SK-N-SH (cell line): Measurements from ENCODE around the gene USP40. TPM values are rescaled to one million over a fixed set of nuclear protein-coding genes. Genes with fewer than 3 reads are reported as not detected.

Experiments used
- CTCF ChIA-PET: fragments of 300-600, 350-600 bp; formaldehyde crosslinking; extraction: SDS; loops from one replicate; lab custom pipeline; 2021; lab: Yijun Ruan, JAX
- POLR2A ChIA-PET: fragments of 350-600 bp; sonication (Branson Sonifier 250); formaldehyde crosslinking; extraction: SDS; loops from one replicate; lab custom pipeline; 2020; ENCODE audit warnings: antibody characterized with exemption, inconsistent platforms; lab: Yijun Ruan, JAX
- DNase-seq: peaks from one replicate; pipeline ENCODE4 v3.0.0; 2012
- H2AFZ ChIP-seq: fragments of 200-600 bp; sonication (generic); 2 replicates; pipeline ENCODE4 v1.8.1; 2016; ENCODE audit warnings: antibody characterized with exemption, mild to moderate bottlenecking, low read depth
- H3F3A ChIP-seq: fragments of 200-600 bp; sonication (generic); replicated peaks from 2 replicates; pipeline ENCODE3; 2016; ENCODE audit warnings: antibody characterized with exemption, mild to moderate bottlenecking; ENCODE audit not compliant: insufficient read depth
- H3K27ac ChIP-seq, 2 experiments: fragments of 200-500 bp in 1 of 2; fragments of 200-600 bp in 1 of 2; sonication (Bioruptor generic) in 1 of 2; sonication (generic), shearing (Covaris generic) in 1 of 2; 2 replicates each; pipeline versions ENCODE4 v1.5.1 to v1.6.1; 2014 to 2016; ENCODE audit warnings: low read depth in 2 of 2, inconsistent platforms in 1 of 2, low read length in 1 of 2, mild to moderate bottlenecking in 1 of 2, mixed read lengths in 1 of 2
- H3K27me3 ChIP-seq: fragments of 200-600 bp; sonication (generic), shearing (Covaris generic); 2 replicates; pipeline ENCODE4 v1.6.1; 2016; ENCODE audit warnings: mixed run types; ENCODE audit not compliant: insufficient read depth
- H3K36me3 ChIP-seq, 2 experiments: fragments of 200-500 bp in 1 of 2; fragments of 200-600 bp in 1 of 2; sonication (Bioruptor generic) in 1 of 2; sonication (generic) in 1 of 2; replicated peaks in 1 of 2; 2 replicates each; pipeline versions ENCODE3 to v1.5.1; 2014 to 2016; ENCODE audit warnings: low read length in 1 of 2, mild to moderate bottlenecking in 1 of 2; ENCODE audit not compliant: insufficient read depth in 2 of 2, control insufficient read depth in 1 of 2
- H3K4me1 ChIP-seq, 2 experiments: fragments of 200-500 bp in 1 of 2; fragments of 200-600 bp in 1 of 2; sonication (Bioruptor generic) in 1 of 2; sonication (generic), shearing (Covaris generic) in 1 of 2; 2 replicates each; pipeline versions ENCODE4 v1.5.1 to v1.6.1; 2014 to 2016; ENCODE audit warnings: low read depth in 1 of 2, low read length in 1 of 2, mixed run types in 1 of 2; ENCODE audit not compliant: insufficient read depth in 2 of 2, control insufficient read depth in 1 of 2
- H3K4me2 ChIP-seq: fragments of 200-600 bp; sonication (generic), shearing (Covaris generic); 2 replicates; pipeline ENCODE4 v1.6.1; 2017; ENCODE audit warnings: mixed run types
- H3K4me3 ChIP-seq, 2 experiments: fragments of 200-500 bp in 1 of 2; fragments of 200-600 bp in 1 of 2; sonication (Bioruptor generic) in 1 of 2; sonication (generic), shearing (Covaris generic) in 1 of 2; 2 replicates each; pipeline versions ENCODE4 v1.5.1 to v1.8.1; 2014 to 2016; ENCODE audit warnings: low read depth in 2 of 2, inconsistent platforms in 1 of 2, low read length in 1 of 2, mild to moderate bottlenecking in 1 of 2, mixed read lengths in 1 of 2, moderate library complexity in 1 of 2
- H3K79me2 ChIP-seq: fragments of 200-600 bp; sonication (generic); 2 replicates; pipeline ENCODE4 v1.8.1; 2017; ENCODE audit warnings: mild to moderate bottlenecking; ENCODE audit not compliant: insufficient read depth
- H3K9ac ChIP-seq: fragments of 200-600 bp; sonication (generic); 2 replicates; pipeline ENCODE4 v1.6.1; 2017; ENCODE audit warnings: mixed run types
- H3K9me2 ChIP-seq: fragments of 200-600 bp; sonication (generic); 2 replicates; pipeline ENCODE4 v1.6.1; 2017; ENCODE audit warnings: mixed run types
- H3K9me3 ChIP-seq: fragments of 200-600 bp; sonication (generic); 2 replicates; pipeline ENCODE4 v1.6.1; 2017; ENCODE audit warnings: mixed run types, mild to moderate bottlenecking, moderate library complexity
- H4K20me1 ChIP-seq: fragments of 200-600 bp; sonication (generic); 2 replicates; pipeline ENCODE4 v1.6.1; 2017; ENCODE audit warnings: mild to moderate bottlenecking, mixed run types; ENCODE audit not compliant: insufficient read depth
- ELF1 ChIP-seq: IDR thresholded peaks from 2 replicates; pipeline ENCODE4 v1.4.0; 2012
- FOSL2 ChIP-seq: IDR thresholded peaks from 2 replicates; pipeline ENCODE4 v1.4.0; 2012; ENCODE audit warnings: low read depth, mild to moderate bottlenecking, moderate library complexity, borderline replicate concordance
- JUND ChIP-seq: IDR thresholded peaks from 2 replicates; pipeline ENCODE4 v1.4.0; 2012
- NFIC ChIP-seq: IDR thresholded peaks from 2 replicates; pipeline ENCODE4 v1.4.0; 2012; ENCODE audit warnings: borderline replicate concordance
- NRF1 ChIP-seq: IDR thresholded peaks from 2 replicates; pipeline ENCODE4 v1.6.1; 2012; ENCODE audit warnings: low read depth, mild to moderate bottlenecking, low read length
- PBX3 ChIP-seq: IDR thresholded peaks from 2 replicates; pipeline ENCODE4; 2012
- POLR2AphosphoS5 ChIP-seq: IDR thresholded peaks from 2 replicates; pipeline ENCODE4 v1.6.1; 2012; ENCODE audit warnings: low read depth, low read length
- RAD21 ChIP-seq: IDR thresholded peaks from 2 replicates; pipeline ENCODE4 v1.6.1; 2012; ENCODE audit warnings: mild to moderate bottlenecking, low read length
- RCOR1 ChIP-seq: fragments of 150-350 bp; IDR thresholded peaks from 2 replicates; pipeline ENCODE4 v1.6.1; 2017; ENCODE audit warnings: antibody characterized with exemption, low read length
- REST ChIP-seq: IDR thresholded peaks from 2 replicates; pipeline ENCODE4 v1.6.1; 2012; ENCODE audit warnings: mild to moderate bottlenecking, low read depth, low read length, moderate library complexity
- RFX5 ChIP-seq: IDR thresholded peaks from 2 replicates; pipeline ENCODE4 v1.6.1; 2012; ENCODE audit warnings: mild to moderate bottlenecking, improper control_type of control experiment, low read length
- RXRA ChIP-seq: IDR thresholded peaks from 2 replicates; pipeline ENCODE4 v1.4.0; 2012; ENCODE audit warnings: low read depth, mild to moderate bottlenecking, borderline replicate concordance
- USF1 ChIP-seq: IDR thresholded peaks from 2 replicates; pipeline ENCODE4 v1.4.0; 2012; ENCODE audit warnings: low read depth, borderline replicate concordance
- USF2 ChIP-seq: fragments of 150-350 bp; IDR thresholded peaks from 2 replicates; pipeline ENCODE4 v1.6.1; 2017; ENCODE audit warnings: antibody characterized with exemption, low read length, low read depth, borderline replicate concordance
- YY1 ChIP-seq: IDR thresholded peaks from 2 replicates; pipeline ENCODE4 v1.4.0; 2012; ENCODE audit warnings: low read depth, mild to moderate bottlenecking
- WGBS: methylation state at CpG from one replicate; pipeline ENCODE4 v1.1.6; 2017; ENCODE audit warnings: low lambda C conversion rate; 5-methylcytosine and 5-hydroxymethylcytosine counted together
- polyA plus RNA-seq, 3 experiments: library from polyadenylated mRNA; depleted of rRNA; stranded (reverse); fragments of >200 nt; gene quantifications; 2 replicates each; pipeline ENCODE4 v1.2.3, GENCODE V29; 2012
- TF ChIP-seq, protein P1 (sequence below): fragments of 200-600 bp; sonication (generic); IDR thresholded peaks from 2 replicates; pipeline ENCODE4 v1.6.1; 2017; ENCODE audit warnings: antibody characterized with exemption, mild to moderate bottlenecking, moderate library complexity

USP40 gene
- polyA plus RNA-seq, 1 of the 3 experiments (the other 2 are of a cell fraction): 37.0 TPM

DNA sequence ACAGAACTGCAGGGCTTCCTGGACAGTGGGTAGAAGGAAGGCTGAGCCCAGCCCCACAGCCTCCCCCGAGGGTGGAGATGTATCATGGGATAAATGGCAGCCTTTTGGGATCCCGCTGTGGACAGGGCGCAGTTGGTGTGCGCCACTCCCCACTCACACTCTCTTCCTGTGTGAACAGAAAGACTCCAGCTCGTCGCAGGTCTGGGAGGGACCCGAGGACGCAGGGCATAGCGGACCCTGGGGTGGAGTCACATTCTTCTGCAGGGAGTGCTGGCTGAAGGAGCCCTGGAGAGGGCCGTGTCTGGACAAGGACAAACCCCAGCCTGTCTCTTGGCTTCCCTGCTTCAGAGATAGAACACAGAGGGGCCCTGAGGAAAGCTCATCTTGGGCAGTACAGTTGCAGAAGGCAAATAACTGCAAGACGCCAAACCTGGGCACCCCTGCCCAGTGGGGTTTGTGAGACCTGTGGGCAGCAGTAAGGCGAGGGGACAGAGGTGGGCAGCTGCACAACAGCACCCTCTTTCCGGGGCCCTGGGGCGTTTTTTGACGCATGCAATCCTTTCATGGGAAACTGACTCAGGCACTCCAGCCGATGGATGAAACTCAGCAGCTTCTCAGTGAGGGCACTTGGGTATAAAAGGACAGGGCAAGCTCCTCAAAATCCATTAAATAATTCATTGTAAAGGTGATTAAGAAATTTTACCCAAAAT is 101.9 kb downstream of the USP40 start:
- H3K36me3 ChIP-seq: peaks cover 10 to 68% of the 10 kb centered on the region in 2 experiments
- H3K9ac ChIP-seq: no peak overlapping the region
- no peaks in the 10 kb centered on the region for H3K27me3 ChIP-seq
- no peak overlapping the region for H3K4me3 ChIP-seq
- ChIA-PET CTCF (interaction anchor here (0.6 kb wide), 1 partner anchor 26 kb away, joined by 3 read pairs; no protein-coding TSS in a partner anchor), POLR2A (no interaction called here)
- TF ChIP-seq PBX3 (no peak), NRF1 (no peak), RXRA (no peak), POLR2AphosphoS5 (no peak), ELF1 (no peak), JUND (no peak), NFIC (no peak), RCOR1 (no peak), RAD21 (no peak), FOSL2 (no peak), REST (no peak), RFX5 (no peak), YY1 (no peak), USF2 (no peak), USF1 (no peak)
- TF ChIP-seq, protein P1, sequence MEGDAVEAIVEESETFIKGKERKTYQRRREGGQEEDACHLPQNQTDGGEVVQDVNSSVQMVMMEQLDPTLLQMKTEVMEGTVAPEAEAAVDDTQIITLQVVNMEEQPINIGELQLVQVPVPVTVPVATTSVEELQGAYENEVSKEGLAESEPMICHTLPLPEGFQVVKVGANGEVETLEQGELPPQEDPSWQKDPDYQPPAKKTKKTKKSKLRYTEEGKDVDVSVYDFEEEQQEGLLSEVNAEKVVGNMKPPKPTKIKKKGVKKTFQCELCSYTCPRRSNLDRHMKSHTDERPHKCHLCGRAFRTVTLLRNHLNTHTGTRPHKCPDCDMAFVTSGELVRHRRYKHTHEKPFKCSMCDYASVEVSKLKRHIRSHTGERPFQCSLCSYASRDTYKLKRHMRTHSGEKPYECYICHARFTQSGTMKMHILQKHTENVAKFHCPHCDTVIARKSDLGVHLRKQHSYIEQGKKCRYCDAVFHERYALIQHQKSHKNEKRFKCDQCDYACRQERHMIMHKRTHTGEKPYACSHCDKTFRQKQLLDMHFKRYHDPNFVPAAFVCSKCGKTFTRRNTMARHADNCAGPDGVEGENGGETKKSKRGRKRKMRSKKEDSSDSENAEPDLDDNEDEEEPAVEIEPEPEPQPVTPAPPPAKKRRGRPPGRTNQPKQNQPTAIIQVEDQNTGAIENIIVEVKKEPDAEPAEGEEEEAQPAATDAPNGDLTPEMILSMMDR: no peak
- no peak overlapping the region for H3K4me2 ChIP-seq
- H3K79me2 ChIP-seq: no peaks in the 10 kb centered on the region
- 97% methylated on average over 9 of the region's 16 CpGs for WGBS
- no peak for DNase-seq
- no peak overlapping the region for H2AFZ ChIP-seq
- H4K20me1 ChIP-seq: no peaks in the 10 kb centered on the region
- peaks cover 5% of the 10 kb centered on the region for H3F3A ChIP-seq
- no peaks in the 10 kb centered on the region for H3K9me3 ChIP-seq
- peaks cover 0 to 3% of the 10 kb centered on the region in 2 experiments; a peak in 1 of 4 replicates for H3K4me1 ChIP-seq
- H3K27ac ChIP-seq: no peak overlapping the region
- H3K9me2 ChIP-seq: no peaks in the 10 kb centered on the region
